Fibroblast of lung (primary cell): ENCODE results near the gene ZDHHC14. TPM values are rescaled to one million over a fixed set of nuclear protein-coding genes. Genes with fewer than 3 reads are reported as not detected.

Experiments used
- DNase-seq, 2 donors: peaks; one replicate each; pipeline versions ENCODE4 v3.0.0 to v3.0.0-alpha.2; 2010; ENCODE audit warnings: low read depth in 2 of 2
- H2AFZ ChIP-seq: 2 replicates; pipeline ENCODE4 v1.5.1; 2012; ENCODE audit warnings: low read length, control low read depth, inconsistent platforms
- H3K27ac ChIP-seq: 2 replicates; pipeline ENCODE4 v1.5.1; 2011; ENCODE audit warnings: low read length, control low read depth; ENCODE audit not compliant: insufficient read depth
- H3K27me3 ChIP-seq: 2 replicates; pipeline ENCODE4 v1.5.1; 2011; ENCODE audit warnings: mild to moderate bottlenecking, low read length; ENCODE audit not compliant: control insufficient read depth, insufficient read depth
- H3K36me3 ChIP-seq: 2 replicates; pipeline ENCODE4 v1.5.1; 2011; ENCODE audit warnings: low read length; ENCODE audit not compliant: control insufficient read depth, insufficient read depth
- H3K4me1 ChIP-seq: 2 replicates; pipeline ENCODE4 v1.5.1; 2011; ENCODE audit warnings: low read length; ENCODE audit not compliant: control insufficient read depth, insufficient read depth; ENCODE audit errors: extremely low read depth
- H3K4me2 ChIP-seq: 2 replicates; pipeline ENCODE4 v1.5.1; 2011; ENCODE audit warnings: low read length, control low read depth; ENCODE audit not compliant: insufficient read depth; ENCODE audit errors: extremely low read depth
- H3K4me3 ChIP-seq, 4 experiments: fragments of 200-600 bp in 1 of 4; sonication (generic) in 1 of 4; replicated peaks in 1 of 4; 2 replicates each; pipeline ENCODE4 v1.5.1; 2011 to 2016; ENCODE audit warnings: low read length in 4 of 4, low read depth in 3 of 4, mild to moderate bottlenecking in 3 of 4, control low read depth in 2 of 4, inconsistent platforms in 1 of 4, mixed read lengths in 1 of 4; ENCODE audit not compliant: insufficient read depth in 1 of 4; ENCODE audit errors: control extremely low read depth in 1 of 4
- H3K79me2 ChIP-seq: 2 replicates; pipeline ENCODE4 v1.5.1; 2012; ENCODE audit warnings: mild to moderate bottlenecking, low read length, inconsistent platforms; ENCODE audit not compliant: control insufficient read depth, insufficient read depth
- H3K9ac ChIP-seq: 2 replicates; pipeline ENCODE4 v1.5.1; 2011; ENCODE audit warnings: mild to moderate bottlenecking, low read length, control low read depth; ENCODE audit not compliant: insufficient read depth
- H3K9me3 ChIP-seq: 2 replicates; pipeline ENCODE4 v1.5.1; 2012; ENCODE audit warnings: low read depth, low read length; ENCODE audit not compliant: control insufficient read depth, insufficient read depth
- H4K20me1 ChIP-seq: 2 replicates; pipeline ENCODE4 v1.5.1; 2011; ENCODE audit warnings: low read length; ENCODE audit not compliant: control insufficient read depth, insufficient read depth; ENCODE audit errors: extremely low read depth
- EZH2 ChIP-seq: IDR thresholded peaks from 2 replicates; pipeline ENCODE4 v1.5.1; 2012; ENCODE audit warnings: low read length, control low read depth, mild to moderate bottlenecking; ENCODE audit errors: missing control alignments
- polyA plus RNA-seq, 2 donors: library from polyadenylated mRNA; depleted of rRNA in 1 of 2; stranded (reverse) in 1 of 2; unstranded in 1 of 2; fragments of >200 nt; gene quantifications; 2 replicates each; pipeline ENCODE4 v1.2.1, GENCODE V29; 2011 to 2012; ENCODE audit warnings: missing spikeins in 1 of 2
- total RNA-seq: library from RNA; depleted of rRNA; stranded (reverse); fragments of >200 nt; gene quantifications from 2 replicates; pipeline ENCODE4 v1.2.1, GENCODE V29; 2014
- TF ChIP-seq, protein P1 (sequence below), 2 donors: IDR thresholded peaks in 1 of 2; conservative IDR thresholded peaks in 1 of 2; 1 replicate in 1 of 2; 2 replicates in 1 of 2; pipeline ENCODE4 v1.5.1; 2011 to 2012; ENCODE audit warnings: low read length in 2 of 2, control low read depth in 1 of 2, inconsistent platforms in 1 of 2, low read depth in 1 of 2, mild to moderate bottlenecking in 1 of 2

Gene ZDHHC14
- total and polyA plus RNA-seq, 2 donors (not counting 1 experiment from before 2014, with no cell fraction given): 1.7 to 3.5 TPM

DNA sequence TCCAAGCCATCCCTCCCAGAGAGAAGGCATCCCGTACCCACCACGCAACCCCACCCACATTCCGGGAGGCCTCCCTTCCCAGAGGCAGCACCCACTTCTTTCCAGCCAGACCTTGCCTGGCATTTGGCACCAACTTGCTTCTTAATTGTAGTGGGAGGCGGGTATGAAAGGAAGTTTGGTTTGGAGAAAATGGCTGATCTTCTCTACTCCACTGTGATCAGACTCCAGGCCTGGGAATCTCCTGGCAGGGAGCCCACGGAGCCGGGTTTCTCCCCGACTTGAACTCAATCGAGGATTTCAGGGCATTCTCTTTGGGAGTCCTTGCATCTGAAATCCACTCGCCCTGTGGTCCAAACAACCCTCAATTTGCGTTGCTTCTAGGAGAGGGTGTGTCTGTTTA is 107.1 kb downstream of the ZDHHC14 start:
- no peak overlapping the region for H3K4me2 ChIP-seq
- H3K4me1 ChIP-seq: no peaks in the 10 kb centered on the region
- no peaks in the 10 kb centered on the region for H3K9me3 ChIP-seq
- no peaks in the 10 kb centered on the region for H3K36me3 ChIP-seq
- DNase-seq: no peak
- H2AFZ ChIP-seq: no peak overlapping the region
- H4K20me1 ChIP-seq: no peaks in the 10 kb centered on the region
- H3K27ac ChIP-seq: no peak overlapping the region
- H3K4me3 ChIP-seq: no peak overlapping the region
- no peak for TF ChIP-seq EZH2
- TF ChIP-seq, protein P1, sequence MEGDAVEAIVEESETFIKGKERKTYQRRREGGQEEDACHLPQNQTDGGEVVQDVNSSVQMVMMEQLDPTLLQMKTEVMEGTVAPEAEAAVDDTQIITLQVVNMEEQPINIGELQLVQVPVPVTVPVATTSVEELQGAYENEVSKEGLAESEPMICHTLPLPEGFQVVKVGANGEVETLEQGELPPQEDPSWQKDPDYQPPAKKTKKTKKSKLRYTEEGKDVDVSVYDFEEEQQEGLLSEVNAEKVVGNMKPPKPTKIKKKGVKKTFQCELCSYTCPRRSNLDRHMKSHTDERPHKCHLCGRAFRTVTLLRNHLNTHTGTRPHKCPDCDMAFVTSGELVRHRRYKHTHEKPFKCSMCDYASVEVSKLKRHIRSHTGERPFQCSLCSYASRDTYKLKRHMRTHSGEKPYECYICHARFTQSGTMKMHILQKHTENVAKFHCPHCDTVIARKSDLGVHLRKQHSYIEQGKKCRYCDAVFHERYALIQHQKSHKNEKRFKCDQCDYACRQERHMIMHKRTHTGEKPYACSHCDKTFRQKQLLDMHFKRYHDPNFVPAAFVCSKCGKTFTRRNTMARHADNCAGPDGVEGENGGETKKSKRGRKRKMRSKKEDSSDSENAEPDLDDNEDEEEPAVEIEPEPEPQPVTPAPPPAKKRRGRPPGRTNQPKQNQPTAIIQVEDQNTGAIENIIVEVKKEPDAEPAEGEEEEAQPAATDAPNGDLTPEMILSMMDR (conservative IDR thresholded peaks at IDR 0.05 in 1 of 2, IDR thresholded peaks at IDR 0.05 in 1 of 2; ENCODE audit: low read depth in 1 of 2, low read length in 2 of 2): no peak
- no peaks in the 10 kb centered on the region for H3K27me3 ChIP-seq
- no peak overlapping the region for H3K9ac ChIP-seq
- H3K79me2 ChIP-seq: no peaks in the 10 kb centered on the region

DNA sequence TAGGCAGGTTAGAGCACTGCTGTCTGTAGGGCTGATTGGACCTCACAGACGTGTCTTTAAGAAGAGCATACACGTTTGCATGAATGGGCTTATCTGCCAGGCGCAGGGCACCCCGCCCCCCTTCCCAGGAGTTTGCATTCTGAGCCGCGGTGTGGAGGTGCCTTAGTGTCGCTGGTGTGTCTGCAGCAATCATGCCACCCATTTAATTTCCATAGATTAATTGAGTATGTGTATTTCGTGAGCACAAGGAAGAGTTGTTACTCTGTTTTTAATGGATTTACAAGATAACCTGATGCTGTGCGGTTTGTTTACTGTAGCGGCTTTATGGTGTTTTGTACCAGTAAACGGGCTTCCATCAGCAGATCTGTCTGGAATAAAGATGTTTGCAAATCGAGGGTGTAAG is 107.7 kb downstream of the ZDHHC14 start:
- DNase-seq: no peak
- TF ChIP-seq, protein P1 (conservative IDR thresholded peaks at IDR 0.05 in 1 of 2, IDR thresholded peaks at IDR 0.05 in 1 of 2; ENCODE audit: low read depth in 1 of 2, low read length in 2 of 2): no peak
- H3K4me3 ChIP-seq: no peak overlapping the region

DNA sequence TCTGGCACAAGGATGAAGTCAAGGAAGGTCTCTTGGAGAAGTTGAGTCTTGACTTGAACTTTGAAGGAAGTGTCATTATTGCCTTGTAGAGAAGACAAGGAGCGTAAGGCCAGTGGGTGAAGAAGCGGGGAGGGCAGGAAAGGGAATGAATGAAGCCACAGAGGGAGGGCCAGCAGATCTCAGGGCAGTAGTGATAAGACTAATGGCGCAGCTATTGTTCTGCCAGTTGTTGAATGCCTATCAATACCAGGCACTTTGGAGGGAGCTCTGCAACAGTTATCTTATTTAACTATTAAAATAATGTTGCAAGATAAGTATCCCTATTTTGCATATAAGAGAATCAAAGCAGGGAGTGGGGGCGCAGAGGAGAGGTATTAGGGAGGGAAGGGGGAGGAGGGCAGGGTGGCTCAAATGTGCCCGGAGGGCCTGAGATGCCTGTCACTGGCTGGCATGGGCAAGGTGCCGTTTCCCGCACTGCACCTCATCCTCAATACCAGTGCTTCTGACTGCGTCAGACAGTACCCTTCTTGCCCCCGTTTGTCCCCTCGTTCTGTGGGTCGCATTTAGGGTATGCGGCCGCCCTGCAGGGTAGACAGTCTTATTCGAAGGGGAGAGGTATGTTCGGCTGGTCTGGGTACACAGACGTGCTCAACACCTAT is 109.8 kb downstream of the ZDHHC14 start:
- Histone ChIP-seq H3K27me3 (no peaks in the 10 kb centered on the region), H3K36me3 (no peaks in the 10 kb centered on the region), H2AFZ (no peak overlapping the region), H3K9ac (no peak overlapping the region), H3K27ac (no peak overlapping the region), H3K4me2 (no peak overlapping the region), H3K9me3 (no peaks in the 10 kb centered on the region), H3K4me1 (no peaks in the 10 kb centered on the region), H3K4me3 (no peak overlapping the region), H4K20me1 (no peaks in the 10 kb centered on the region), H3K79me2 (no peaks in the 10 kb centered on the region)
- no peak for DNase-seq
- TF ChIP-seq, protein P1 (conservative IDR thresholded peaks at IDR 0.05 in 1 of 2, IDR thresholded peaks at IDR 0.05 in 1 of 2; ENCODE audit: low read depth in 1 of 2, low read length in 2 of 2): no peak
- no peak for TF ChIP-seq EZH2

More for the DNA sequence above, 107.7 kb downstream of the ZDHHC14 start:
- H4K20me1 ChIP-seq: no peaks in the 10 kb centered on the region
- H2AFZ ChIP-seq: no peak overlapping the region
- H3K27me3 ChIP-seq: no peaks in the 10 kb centered on the region
- no peaks in the 10 kb centered on the region for H3K79me2 ChIP-seq
- no peak overlapping the region for H3K27ac ChIP-seq
- no peaks in the 10 kb centered on the region for H3K9me3 ChIP-seq
- no peak overlapping the region for H3K9ac ChIP-seq
- H3K36me3 ChIP-seq: no peaks in the 10 kb centered on the region
- no peak overlapping the region for H3K4me2 ChIP-seq
- no peaks in the 10 kb centered on the region for H3K4me1 ChIP-seq
